Astrocyte (in vitro differentiated cells and primary cell): ENCODE measurements around the gene ELMOD1. TPM values are rescaled to one million over a fixed set of nuclear protein-coding genes. Genes with fewer than 3 reads are reported as not detected.

ENCODE experiments used
- DNase-seq: peaks from one replicate; pipeline ENCODE4 v3.0.0-alpha.2; 2010; ENCODE audit warnings: low read depth
- FAIRE-seq: peaks from 2 replicates; lab custom pipeline; 2011; peaks lifted over from hg19 to GRCh38; lab: Jason Lieb, UNC
- H2AFZ ChIP-seq: 2 replicates; pipeline ENCODE4 v1.6.0; 2012; ENCODE audit warnings: low read depth, low read length, inconsistent platforms
- H3K27ac ChIP-seq: 2 replicates; pipeline ENCODE4 v1.5.1; 2011; ENCODE audit warnings: low read depth, low read length, inconsistent platforms
- H3K27me3 ChIP-seq: 2 replicates; pipeline ENCODE4 v1.6.0; 2011; ENCODE audit warnings: low read length, inconsistent platforms; ENCODE audit not compliant: insufficient read depth
- H3K36me3 ChIP-seq: 2 replicates; pipeline ENCODE4 v1.5.1; 2011; ENCODE audit warnings: low read length, inconsistent platforms; ENCODE audit not compliant: insufficient read depth
- H3K4me1 ChIP-seq: 2 replicates; pipeline ENCODE4 v1.5.1; 2011; ENCODE audit warnings: low read length, inconsistent platforms; ENCODE audit not compliant: insufficient read depth
- H3K4me2 ChIP-seq: 2 replicates; pipeline ENCODE4 v1.6.0; 2012; ENCODE audit warnings: low read length, inconsistent platforms
- H3K4me3 ChIP-seq: 2 replicates; pipeline ENCODE4 v1.5.1; 2011; ENCODE audit warnings: low read depth, mild to moderate bottlenecking, low read length, inconsistent platforms; ENCODE audit not compliant: insufficient read depth
- H3K79me2 ChIP-seq: 2 replicates; pipeline ENCODE4 v1.6.0; 2012; ENCODE audit warnings: mild to moderate bottlenecking, low read length, inconsistent platforms; ENCODE audit not compliant: insufficient read depth
- H3K9ac ChIP-seq: 2 replicates; pipeline ENCODE4 v1.6.0; 2012; ENCODE audit warnings: mild to moderate bottlenecking, low read length, inconsistent platforms
- H3K9me3 ChIP-seq: 2 replicates; pipeline ENCODE4 v1.5.1; 2012; ENCODE audit warnings: low read depth, mild to moderate bottlenecking, low read length, inconsistent platforms; ENCODE audit not compliant: insufficient read depth
- H4K20me1 ChIP-seq: 2 replicates; pipeline ENCODE4 v1.6.0; 2012; ENCODE audit warnings: low read length, inconsistent platforms; ENCODE audit not compliant: insufficient read depth
- H3K27ac Mint-ChIP-seq: one replicate; pipeline ENCODE4 v1.8.0; 2021; ENCODE audit warnings: mild to moderate bottlenecking, mixed read lengths; ENCODE audit not compliant: unreplicated experiment
- H3K27me3 Mint-ChIP-seq: one replicate; pipeline ENCODE4 v1.8.0; 2021; ENCODE audit warnings: low read depth, mixed read lengths; ENCODE audit not compliant: unreplicated experiment
- H3K36me3 Mint-ChIP-seq: one replicate; pipeline ENCODE4 v1.8.0; 2021; ENCODE audit warnings: low read depth, mixed read lengths; ENCODE audit not compliant: unreplicated experiment
- H3K4me1 Mint-ChIP-seq: one replicate; pipeline ENCODE4 v1.8.0; 2021; ENCODE audit warnings: low read depth, mixed read lengths; ENCODE audit not compliant: unreplicated experiment
- H3K4me3 Mint-ChIP-seq: one replicate; pipeline ENCODE4 v1.8.0; 2021; ENCODE audit warnings: mild to moderate bottlenecking, moderate library complexity, mixed read lengths; ENCODE audit not compliant: unreplicated experiment
- H3K9me3 Mint-ChIP-seq: one replicate; pipeline ENCODE4 v1.8.0; 2021; ENCODE audit warnings: mild to moderate bottlenecking, mixed read lengths; ENCODE audit not compliant: unreplicated experiment
- EZH2 ChIP-seq: IDR thresholded peaks from 2 replicates; pipeline ENCODE4 v1.6.1; 2012; ENCODE audit warnings: mild to moderate bottlenecking, low read length, inconsistent platforms; ENCODE audit not compliant: insufficient read depth
- total RNA-seq: library from RNA; stranded (reverse); gene quantifications from 2 replicates; pipeline ENCODE4 v1.2.1, GENCODE V29; 2021
- TF ChIP-seq, protein P1 (sequence below): IDR thresholded peaks from 2 replicates; pipeline ENCODE4 v1.5.1; 2011; ENCODE audit warnings: low read depth, mild to moderate bottlenecking, inconsistent platforms, low read length, moderate library complexity; ENCODE audit not compliant: insufficient read depth

ELMOD1 gene
- total RNA-seq, 1 donor from 2014 or later, result 0.52 TPM

DNA sequence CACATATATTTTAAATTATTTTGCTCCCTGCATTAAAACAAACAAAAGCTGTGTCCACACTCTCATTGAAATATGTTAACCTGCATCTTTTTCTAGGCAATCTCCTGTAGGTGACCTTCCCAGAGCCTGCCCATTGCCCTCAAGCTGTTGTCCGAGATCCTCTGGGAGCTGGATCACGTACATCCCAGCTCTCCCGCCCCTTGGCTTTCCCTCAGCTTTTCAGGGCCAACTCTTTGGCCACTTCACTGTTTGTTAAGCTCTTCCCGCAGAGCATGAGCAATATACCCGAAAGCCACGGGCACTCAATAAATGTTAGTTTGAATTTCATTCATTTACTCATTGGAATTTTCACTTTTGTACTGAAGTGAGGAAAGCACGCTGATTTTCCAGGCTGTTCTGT lies 32.2 kb downstream of the ELMOD1 start:
- FAIRE-seq, result no peak

DNA sequence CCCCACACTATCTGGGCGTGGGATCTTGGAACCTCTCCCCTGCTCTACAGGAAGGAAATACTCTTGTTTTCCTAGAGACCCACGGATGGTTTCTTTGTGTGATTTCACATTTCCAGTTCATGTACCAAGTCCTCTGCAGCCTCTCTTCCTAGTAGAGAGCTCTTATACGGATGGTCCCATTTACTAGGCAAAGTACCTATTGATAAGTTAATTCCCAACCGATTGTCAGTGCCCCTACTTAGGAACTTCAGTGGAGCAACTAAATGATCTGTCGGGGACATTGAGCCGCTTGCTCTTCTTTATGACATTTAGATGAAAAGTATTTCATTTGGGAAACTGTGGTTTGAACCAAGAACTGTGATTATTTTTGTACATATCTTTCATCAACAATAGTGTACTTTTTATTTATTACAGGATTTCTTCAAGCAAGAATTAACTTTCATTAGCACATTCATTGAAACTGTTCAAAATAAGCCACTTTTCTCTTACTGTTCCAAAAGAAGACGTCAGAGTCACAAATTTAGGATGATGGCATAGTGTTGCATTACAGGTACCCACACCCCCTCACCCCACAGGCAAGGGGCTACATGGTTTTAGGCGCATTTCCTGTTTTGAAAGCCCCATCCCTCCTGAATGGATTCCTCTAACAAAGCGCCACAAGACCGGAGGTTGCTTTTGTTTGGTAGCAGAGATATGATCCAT lies 34.2 kb downstream of the ELMOD1 start:
- Mint-ChIP-seq H3K27me3 (peaks cover 4% of the 10 kb centered on the region), H3K4me3 (no peak overlapping the region), H3K36me3 (no peaks in the 10 kb centered on the region), H3K4me1 (no peaks in the 10 kb centered on the region), H3K9me3 (no peaks in the 10 kb centered on the region), H3K27ac (no peak overlapping the region)
- Histone ChIP-seq H3K9ac (no peak overlapping the region), H3K27me3 (peaks cover 6% of the 10 kb centered on the region), H4K20me1 (no peaks in the 10 kb centered on the region), H3K27ac (no peak overlapping the region), H3K4me2 (no peak overlapping the region), H3K4me1 (no peaks in the 10 kb centered on the region), H3K4me3 (no peak overlapping the region), H3K79me2 (no peaks in the 10 kb centered on the region), H2AFZ (no peak overlapping the region), H3K9me3 (no peaks in the 10 kb centered on the region), H3K36me3 (no peaks in the 10 kb centered on the region)
- FAIRE-seq, result no peak
- no peak for DNase-seq
- TF ChIP-seq, protein P1, sequence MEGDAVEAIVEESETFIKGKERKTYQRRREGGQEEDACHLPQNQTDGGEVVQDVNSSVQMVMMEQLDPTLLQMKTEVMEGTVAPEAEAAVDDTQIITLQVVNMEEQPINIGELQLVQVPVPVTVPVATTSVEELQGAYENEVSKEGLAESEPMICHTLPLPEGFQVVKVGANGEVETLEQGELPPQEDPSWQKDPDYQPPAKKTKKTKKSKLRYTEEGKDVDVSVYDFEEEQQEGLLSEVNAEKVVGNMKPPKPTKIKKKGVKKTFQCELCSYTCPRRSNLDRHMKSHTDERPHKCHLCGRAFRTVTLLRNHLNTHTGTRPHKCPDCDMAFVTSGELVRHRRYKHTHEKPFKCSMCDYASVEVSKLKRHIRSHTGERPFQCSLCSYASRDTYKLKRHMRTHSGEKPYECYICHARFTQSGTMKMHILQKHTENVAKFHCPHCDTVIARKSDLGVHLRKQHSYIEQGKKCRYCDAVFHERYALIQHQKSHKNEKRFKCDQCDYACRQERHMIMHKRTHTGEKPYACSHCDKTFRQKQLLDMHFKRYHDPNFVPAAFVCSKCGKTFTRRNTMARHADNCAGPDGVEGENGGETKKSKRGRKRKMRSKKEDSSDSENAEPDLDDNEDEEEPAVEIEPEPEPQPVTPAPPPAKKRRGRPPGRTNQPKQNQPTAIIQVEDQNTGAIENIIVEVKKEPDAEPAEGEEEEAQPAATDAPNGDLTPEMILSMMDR, result no peak
- TF ChIP-seq EZH2, result no peak

More for the DNA sequence above, 32.2 kb downstream of the ELMOD1 start:
- H2AFZ ChIP-seq, result no peak overlapping the region
- no peaks in the 10 kb centered on the region for H4K20me1 ChIP-seq
- H3K27me3 ChIP-seq, result no peaks in the 10 kb centered on the region
- peak; percentile 20 for DNase-seq
- no peak overlapping the region for H3K27ac ChIP-seq
- TF ChIP-seq, protein P1, result no peak
- TF ChIP-seq EZH2, result no peak
- no peak overlapping the region for H3K4me3 ChIP-seq
- no peaks in the 10 kb centered on the region for H3K36me3 ChIP-seq
- H3K36me3 Mint-ChIP-seq, result no peaks in the 10 kb centered on the region
- no peaks in the 10 kb centered on the region for H3K4me1 ChIP-seq
- H3K9me3 Mint-ChIP-seq, result no peaks in the 10 kb centered on the region
- no peaks in the 10 kb centered on the region for H3K9me3 ChIP-seq
- no peak overlapping the region for H3K27ac Mint-ChIP-seq
- H3K4me2 ChIP-seq, result no peak overlapping the region
- H3K79me2 ChIP-seq, result no peaks in the 10 kb centered on the region
- no peaks in the 10 kb centered on the region for H3K4me1 Mint-ChIP-seq
- peaks cover 2% of the 10 kb centered on the region for H3K27me3 Mint-ChIP-seq
- H3K4me3 Mint-ChIP-seq, result no peak overlapping the region
- no peak overlapping the region for H3K9ac ChIP-seq

DNA sequence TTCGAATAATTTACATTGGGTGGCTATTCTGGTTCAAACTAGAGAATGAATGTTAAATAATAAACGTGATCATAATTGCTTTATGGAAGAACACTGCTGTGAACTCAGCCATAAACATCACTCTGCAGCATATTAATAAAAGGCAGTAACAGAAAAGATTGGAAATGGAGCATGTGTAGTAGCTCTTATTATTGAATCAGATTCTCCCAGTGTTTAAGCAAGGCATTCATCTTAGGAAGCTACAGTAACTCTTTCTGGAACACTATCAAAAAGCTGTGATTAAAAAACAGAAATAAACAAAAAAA lies 34.7 kb downstream of the ELMOD1 start:
- Histone ChIP-seq H3K79me2 (no peaks in the 10 kb centered on the region), H3K27ac (no peak overlapping the region), H3K9me3 (no peaks in the 10 kb centered on the region), H4K20me1 (no peaks in the 10 kb centered on the region), H3K4me2 (no peak overlapping the region), H3K27me3 (peaks cover 6% of the 10 kb centered on the region), H3K4me1 (no peaks in the 10 kb centered on the region), H2AFZ (no peak overlapping the region), H3K9ac (no peak overlapping the region), H3K4me3 (no peak overlapping the region), H3K36me3 (no peaks in the 10 kb centered on the region)
- Mint-ChIP-seq H3K9me3 (no peaks in the 10 kb centered on the region), H3K27me3 (peaks cover 4% of the 10 kb centered on the region), H3K4me3 (no peak overlapping the region), H3K36me3 (no peaks in the 10 kb centered on the region), H3K27ac (no peak overlapping the region), H3K4me1 (no peaks in the 10 kb centered on the region)
- DNase-seq, result no peak
- TF ChIP-seq, protein P1, result no peak
- no peak for TF ChIP-seq EZH2
- no peak for FAIRE-seq
